GM23248 (cell line): Measurements from ENCODE around the gene ENAH. TPM values are rescaled to one million over a fixed set of nuclear protein-coding genes. Genes with fewer than 3 reads are reported as not detected.

Experiments used
- DNase-seq: peaks from one replicate; pipeline ENCODE4 v3.0.0-alpha.2; 2015
- H2AFZ ChIP-seq: fragments of 200-600 bp; sonication (generic); 2 replicates; pipeline ENCODE4 v1.6.1; 2016; ENCODE audit warnings: antibody characterized with exemption
- H3F3A ChIP-seq: fragments of 200-600 bp; sonication (generic); 2 replicates; pipeline ENCODE4 v1.6.1; 2016; ENCODE audit warnings: mild to moderate bottlenecking, antibody characterized with exemption, mixed run types; ENCODE audit not compliant: insufficient read depth
- H3K27ac ChIP-seq: fragments of 200-600 bp; sonication (generic); 2 replicates; pipeline ENCODE4 v1.5.1; 2016; ENCODE audit warnings: mild to moderate bottlenecking
- H3K27me3 ChIP-seq: fragments of 200-600 bp; sonication (generic); replicated peaks from 2 replicates; pipeline ENCODE4 v1.6.1; 2016; ENCODE audit warnings: mild to moderate bottlenecking; ENCODE audit not compliant: insufficient read depth
- H3K36me3 ChIP-seq: fragments of 200-600 bp; sonication (generic); 2 replicates; pipeline ENCODE4 v1.6.1; 2016; ENCODE audit warnings: low read depth, mild to moderate bottlenecking
- H3K4me1 ChIP-seq: fragments of 200-600 bp; sonication (generic); 2 replicates; pipeline ENCODE4 v1.6.1; 2016; ENCODE audit warnings: mild to moderate bottlenecking; ENCODE audit not compliant: insufficient read depth
- H3K4me2 ChIP-seq: fragments of 200-600 bp; sonication (generic); one replicate; pipeline ENCODE4 v1.6.1; 2016; ENCODE audit warnings: mild to moderate bottlenecking; ENCODE audit not compliant: unreplicated experiment
- H3K4me3 ChIP-seq: fragments of 200-600 bp; sonication (generic); 2 replicates; pipeline ENCODE4 v1.5.1; 2016; ENCODE audit warnings: mild to moderate bottlenecking
- H3K79me2 ChIP-seq: fragments of 200-600 bp; sonication (generic); 2 replicates; pipeline ENCODE4 v1.6.1; 2016; ENCODE audit warnings: mild to moderate bottlenecking; ENCODE audit not compliant: insufficient read depth
- H3K9ac ChIP-seq: fragments of 200-600 bp; sonication (generic); 2 replicates; pipeline ENCODE4 v1.6.1; 2016; ENCODE audit warnings: mild to moderate bottlenecking
- H3K9me2 ChIP-seq: fragments of 200-600 bp; sonication (generic); 2 replicates; pipeline ENCODE4 v1.6.1; 2016; ENCODE audit warnings: mixed run types, mild to moderate bottlenecking, moderate library complexity; ENCODE audit not compliant: insufficient read depth
- H3K9me3 ChIP-seq: fragments of 200-600 bp; sonication (generic); one replicate; pipeline ENCODE4 v1.6.1; 2017; ENCODE audit warnings: low read depth
- H4K20me1 ChIP-seq: fragments of 200-600 bp; sonication (generic); 2 replicates; pipeline ENCODE4 v1.6.0; 2016; ENCODE audit not compliant: insufficient read depth
- EZH2 ChIP-seq: fragments of 200-600 bp; sonication (generic); IDR thresholded peaks from 2 replicates; pipeline ENCODE4 v1.6.1; 2018; ENCODE audit warnings: antibody characterized with exemption, mild to moderate bottlenecking; ENCODE audit not compliant: insufficient read depth, poor library complexity, severe bottlenecking
- EZH2phosphoT487 ChIP-seq: fragments of 200-600 bp; sonication (generic); IDR thresholded peaks from 2 replicates; pipeline ENCODE4 v1.6.1; 2018; ENCODE audit warnings: antibody characterized with exemption, moderate library complexity, mild to moderate bottlenecking, low read depth; ENCODE audit not compliant: insufficient read depth
- WGBS, 2 experiments: methylation state at CpG; one replicate each; pipeline ENCODE4 v1.1.6; 2015 to 2017; ENCODE audit warnings: low lambda C conversion rate in 2 of 2, low coverage in 1 of 2; ENCODE audit errors: missing lambda C conversion rate in 2 of 2; 5-methylcytosine and 5-hydroxymethylcytosine counted together
- in situ Hi-C: fragments of 300-500 bp; cut with MboI; formaldehyde crosslinking; loops from 2 replicates; pipeline ENCODE4 v1.15.0; 2020
- polyA plus RNA-seq: library from polyadenylated mRNA; unstranded; fragments of >200 nt; fragmentation: Nextera tagmentation; extraction: Ambion mirVana; gene quantifications from 2 replicates; pipeline ENCODE4 v1.2.1, GENCODE V29; 2016
- total RNA-seq: library from RNA; depleted of rRNA; stranded (reverse); fragments of >200 nt; shearing (Covaris generic); gene quantifications from 2 replicates; pipeline ENCODE4 v1.2.3, GENCODE V29; 2014

Gene ENAH
- total and polyA plus RNA-seq, 2 experiments from 2014 or later = 40.1 to 125 TPM

- Histone ChIP-seq H3K79me2 (no peaks in the 10 kb centered on the region), H3F3A (no peaks in the 10 kb centered on the region), H3K9me3 (no peaks in the 10 kb centered on the region), H3K36me3 (no peaks in the 10 kb centered on the region), H3K9ac (no peak overlapping the region), H3K27me3 (no peaks in the 10 kb centered on the region), H2AFZ (no peak overlapping the region), H3K4me2 (no peak overlapping the region), H3K4me3 (no peak overlapping the region), H3K27ac (no peak overlapping the region), H4K20me1 (no peaks in the 10 kb centered on the region), H3K4me1 (peaks cover 19% of the 10 kb centered on the region), H3K9me2 (no peaks in the 10 kb centered on the region)
- TF ChIP-seq EZH2 (no peak), EZH2phosphoT487 (no peak)
- 30 to 50% methylated on average over 2 of the region's 2 CpGs for WGBS, 2 experiments
- peak; percentile 66 for DNase-seq
- in situ Hi-C loops = no loop called here
Measured at GRCh38 chr1:225689882-225690459, 37.0 kb upstream of the ENAH start.

DNA sequence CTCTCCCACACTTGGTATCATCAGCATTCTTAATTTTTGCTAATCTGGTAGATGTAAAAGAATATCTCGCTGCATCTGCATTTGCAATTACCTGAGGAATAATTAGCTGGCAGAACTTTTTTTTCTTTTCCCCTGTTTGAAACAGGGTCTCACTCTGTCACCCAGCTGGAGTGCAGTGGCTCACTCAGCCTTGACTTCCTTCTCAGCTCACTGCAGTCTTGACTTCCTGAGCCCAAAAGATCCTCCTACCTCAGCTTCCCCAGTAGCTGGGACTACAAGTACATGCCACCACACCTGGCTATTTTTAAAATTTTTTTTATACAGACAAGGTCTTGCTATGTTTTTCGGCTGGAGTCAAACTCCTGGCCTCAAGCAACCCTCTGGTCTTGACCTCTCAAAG is 35.4 kb upstream of the ENAH start:
- Histone ChIP-seq H3K9me2 (no peaks in the 10 kb centered on the region), H2AFZ (no peak overlapping the region), H3K27ac (no peak overlapping the region), H3F3A (no peaks in the 10 kb centered on the region), H3K27me3 (no peaks in the 10 kb centered on the region), H4K20me1 (no peaks in the 10 kb centered on the region), H3K9ac (no peak overlapping the region), H3K79me2 (no peaks in the 10 kb centered on the region), H3K9me3 (no peaks in the 10 kb centered on the region), H3K4me1 (peaks cover 19% of the 10 kb centered on the region), H3K4me3 (no peak overlapping the region), H3K36me3 (no peaks in the 10 kb centered on the region), H3K4me2 (no peak overlapping the region)
- WGBS, 2 experiments = 90 to 98% methylated on average over 2 of the region's 2 CpGs
- no peak for DNase-seq
- in situ Hi-C loops = no loop called here
- no peak for TF ChIP-seq EZH2phosphoT487
- no peak for TF ChIP-seq EZH2

DNA sequence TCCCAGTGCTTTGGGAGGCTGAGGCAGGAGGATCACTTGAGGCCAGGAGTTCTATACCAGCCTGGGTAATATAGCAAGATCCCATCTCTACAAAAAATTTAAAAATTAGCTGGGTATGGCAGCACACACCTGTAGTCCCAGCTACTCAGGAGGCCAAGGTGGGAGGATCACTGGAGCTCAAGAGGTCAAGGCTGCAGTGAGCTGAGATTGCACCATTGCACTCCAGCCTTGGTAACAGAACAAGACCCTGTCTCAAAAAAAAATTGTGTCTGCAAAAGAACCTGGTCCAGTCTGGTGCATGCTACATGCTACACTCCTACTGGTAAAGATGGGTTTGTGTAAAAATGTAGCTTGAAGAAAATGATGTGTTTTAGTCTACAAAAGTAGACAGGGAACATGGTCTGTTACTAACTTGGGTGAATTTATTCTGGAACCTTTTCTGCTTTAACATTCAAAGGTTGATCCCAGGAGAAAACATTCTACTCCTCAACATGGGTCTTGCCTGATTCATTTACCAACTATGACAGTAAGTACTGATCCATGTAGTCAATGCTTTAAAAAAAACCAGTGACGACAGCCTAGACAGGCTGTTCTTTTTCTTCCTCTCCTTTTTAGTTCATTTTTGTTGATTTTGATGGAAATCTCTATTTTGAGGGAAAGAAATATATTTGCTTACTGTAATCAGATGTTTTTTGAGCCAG is 32.7 kb upstream of the ENAH start:
- no peaks in the 10 kb centered on the region for H3K9me2 ChIP-seq
- H3F3A ChIP-seq = no peaks in the 10 kb centered on the region
- no peak overlapping the region for H3K27ac ChIP-seq
- no peak overlapping the region for H2AFZ ChIP-seq
- H3K36me3 ChIP-seq = no peaks in the 10 kb centered on the region
- H3K9me3 ChIP-seq = no peaks in the 10 kb centered on the region
- H3K4me3 ChIP-seq = no peak overlapping the region
- H3K4me1 ChIP-seq = peaks cover 8% of the 10 kb centered on the region
- H3K4me2 ChIP-seq = no peak overlapping the region
- TF ChIP-seq EZH2phosphoT487 = no peak
- no peak for TF ChIP-seq EZH2
- no peaks in the 10 kb centered on the region for H3K27me3 ChIP-seq
- DNase-seq = no peak
- no peaks in the 10 kb centered on the region for H4K20me1 ChIP-seq
- 91 to 100% methylated on average over 1 of the region's 1 CpG for WGBS, 2 experiments
- in situ Hi-C loops = no loop called here
- no peak overlapping the region for H3K9ac ChIP-seq
- no peaks in the 10 kb centered on the region for H3K79me2 ChIP-seq

- H3K9me3 ChIP-seq = no peaks in the 10 kb centered on the region
Measured at GRCh38 chr1:225684741-225685140, 31.8 kb upstream of the ENAH start.

More at GRCh38 chr1:225684741-225685140, 31.8 kb upstream of the ENAH start:
- no peak overlapping the region for H2AFZ ChIP-seq
- no peak overlapping the region for H3K4me2 ChIP-seq
- no peaks in the 10 kb centered on the region for H3K9me2 ChIP-seq
- H3K36me3 ChIP-seq = no peaks in the 10 kb centered on the region
- no peak for DNase-seq
- in situ Hi-C loops = no loop called here
- H4K20me1 ChIP-seq = no peaks in the 10 kb centered on the region
- H3K4me3 ChIP-seq = no peak overlapping the region
- 79 to 81% methylated on average over 4 of the region's 4 CpGs for WGBS, 2 experiments
- no peaks in the 10 kb centered on the region for H3K27me3 ChIP-seq
- no peaks in the 10 kb centered on the region for H3K79me2 ChIP-seq
- no peak overlapping the region for H3K27ac ChIP-seq
- H3K9ac ChIP-seq = no peak overlapping the region
- peaks cover 2% of the 10 kb centered on the region for H3K4me1 ChIP-seq
- H3F3A ChIP-seq = no peaks in the 10 kb centered on the region
- TF ChIP-seq EZH2 (no peak), EZH2phosphoT487 (no peak)
